ENCODE data around the gene FAF1. TPM values are rescaled to one million over a fixed set of nuclear protein-coding genes. Genes with fewer than 3 reads are reported as not detected.

Gene FAF1
- total and polyA plus RNA-seq, 2 of the 8 experiments (the other 6 are each of a cell fraction or from before 2014, with no cell fraction given): 10.8 to 65.9 TPM

- Histone ChIP-seq H2BK5ac (ENCODE audit: low read depth, low read length) (no peak overlapping the region), H2BK120ac (replicated peaks; ENCODE audit: low read depth, low read length) (no peak overlapping the region), H3K23ac (ENCODE audit: insufficient read length) (no peak overlapping the region), H3K4me2 (ENCODE audit: insufficient read depth in 1 of 2, low read depth in 2 of 2, low read length in 2 of 2) (peak overlapping the region; percentile 56 to 70), H3K27me3 (replicated peaks in 1 of 4; ENCODE audit: control insufficient read depth in 3 of 4, extremely low read depth in 1 of 4, insufficient read depth in 3 of 4, low read length in 3 of 4) (peaks cover 95 to 100% (median 97%) of the 10 kb centered on the region in 4 experiments), H3K14ac (ENCODE audit: insufficient read length) (no peak overlapping the region), H3K9ac (replicated peaks in 1 of 4; ENCODE audit: extremely low read depth in 1 of 4, low read depth in 3 of 4, low read length in 3 of 4) (no peak overlapping the region), H2BK20ac (ENCODE audit: low read length) (no peak overlapping the region), H3K18ac (ENCODE audit: extremely low read depth, low read length) (no peak overlapping the region; the same call in 1 of the 2 replicates), H3K36me3 (ENCODE audit: control insufficient read depth in 2 of 4, insufficient read depth in 4 of 4, low read length in 3 of 4) (peaks cover 0 to 13% (median 0%) of the 10 kb centered on the region in 4 experiments; a peak in 1 of 8 replicates), H4K20me1 (replicated peaks in 1 of 2; ENCODE audit: control insufficient read depth in 1 of 2, insufficient read depth in 2 of 2, low read length in 2 of 2) (peaks cover 11 to 32% of the 10 kb centered on the region in 2 experiments), H3K9me3 (ENCODE audit: insufficient read depth in 2 of 2, low read depth in 1 of 2, low read length in 1 of 2) (peaks cover 0 to 3% of the 10 kb centered on the region in 2 experiments; a peak in 1 of 4 replicates), H2AFZ (ENCODE audit: low read length) (no peak overlapping the region), H4K91ac (replicated peaks; ENCODE audit: insufficient read length, low read length) (no peak overlapping the region), H4K8ac (ENCODE audit: extremely low read depth, insufficient read depth, low read length) (no peak overlapping the region), H3K4me3 (ENCODE audit: extremely low read depth in 1 of 4, insufficient read depth in 2 of 4, low read depth in 3 of 4, low read length in 4 of 4) (peak overlapping the region in 2 of 4 experiments; percentile 45 to 58; a peak in 3 of 8 replicates), H3K79me2 (ENCODE audit: control insufficient read depth in 1 of 2, insufficient read depth in 2 of 2, low read length in 2 of 2) (no peaks in the 10 kb centered on the region), H2AK5ac (ENCODE audit: low read depth, low read length) (no peak overlapping the region), H3K79me1 (ENCODE audit: low read depth, low read length) (no peaks in the 10 kb centered on the region), H3K27ac (ENCODE audit: low read depth, low read length) (no peak overlapping the region), H3K4ac (replicated peaks; ENCODE audit: insufficient read length, low read depth, low read length) (no peak overlapping the region), H3K4me1 (replicated peaks in 1 of 4; ENCODE audit: control insufficient read depth in 3 of 4, insufficient read depth in 4 of 4, low read length in 3 of 4) (peaks cover 3 to 30% (median 18%) of the 10 kb centered on the region in 4 experiments; a peak in 6 of 7 replicates), H4K5ac (ENCODE audit: insufficient read length, low read depth, low read length) (no peak overlapping the region), H3K23me2 (ENCODE audit: low read depth, low read length) (peaks cover 9% of the 10 kb centered on the region), H3K56ac (replicated peaks; ENCODE audit: insufficient read length, low read depth, low read length) (no peak overlapping the region), H2BK15ac (ENCODE audit: low read length) (no peak overlapping the region), H2BK12ac (ENCODE audit: low read depth, low read length) (no peak overlapping the region)
- CTCF ChIA-PET (ENCODE audit: partially characterized antibody): interaction anchor here (0.9 to 3.3 kb wide), 4 partner anchors 8 to 197 kb away, joined by 3 to 13 read pairs (median 6); no protein-coding TSS in a partner anchor
- WGBS, 2 experiments (ENCODE audit: extremely low coverage in 1 of 2, insufficient coverage in 1 of 2, insufficient read length in 1 of 2, insufficient replicate concordance in 2 of 2, low coverage in 1 of 2, low lambda C conversion rate in 2 of 2, missing lambda C conversion rate in 1 of 2): 7% methylated on average over 23 of the region's 23 CpGs; no CpG with 5 or more reads in 1 of the 2 experiments
- FAIRE-seq: no peak
- TF ChIP-seq CBX8 (IDR thresholded peaks at IDR 0.05; ENCODE audit: borderline replicate concordance, low read depth, low read length) (peak; percentile 45; the same call in 1 of the 2 replicates), KDM4A (IDR thresholded peaks at IDR 0.05; ENCODE audit: low read depth, low read length, severe bottlenecking) (no peak)
- DNase-seq (ENCODE audit: low read depth in 1 of 2, low spot score in 2 of 2): peak in 1 of 2 experiments; percentile 50
- POLR2A ChIA-PET (ENCODE audit: partially characterized antibody): no interaction called here
Measured at GRCh38 chr1:50417507-50417906, 542.6 kb downstream of the FAF1 start.

Measured in H1 (cell line).